IgD-negative memory B cell (primary cell): ENCODE measurements around the gene GNG7. TPM values are rescaled to one million over a fixed set of nuclear protein-coding genes. Genes with fewer than 3 reads are reported as not detected.
"Not testable (repeated sequence)": the region's sequence is repeated elsewhere in the genome, so short reads cannot be mapped to it uniquely, and the experiment has no call there.

Experiments
- H3K27ac Mint-ChIP-seq, 3 donors: one replicate each; pipeline ENCODE4 v1.8.0; 2020 to 2022; ENCODE audit warnings: mild to moderate bottlenecking in 3 of 3, mixed read lengths in 3 of 3, moderate library complexity in 1 of 3
- H3K27me3 Mint-ChIP-seq: one replicate; pipeline ENCODE4 v1.8.0; 2021; ENCODE audit warnings: mixed read lengths
- H3K36me3 Mint-ChIP-seq: one replicate; pipeline ENCODE4 v1.8.0; 2020; ENCODE audit warnings: mild to moderate bottlenecking, mixed read lengths
- H3K4me1 Mint-ChIP-seq, 3 donors: one replicate each; pipeline ENCODE4 v1.8.0; 2020 to 2022; ENCODE audit warnings: mixed read lengths in 3 of 3, mild to moderate bottlenecking in 1 of 3
- H3K4me3 Mint-ChIP-seq, 4 donors: one replicate each; pipeline ENCODE4 v1.8.0; 2020 to 2022; ENCODE audit warnings: mild to moderate bottlenecking in 4 of 4, mixed read lengths in 4 of 4, moderate library complexity in 3 of 4
- H3K9me3 Mint-ChIP-seq, 3 donors: one replicate each; pipeline ENCODE4 v1.8.0; 2020 to 2021; ENCODE audit warnings: mixed read lengths in 3 of 3, mild to moderate bottlenecking in 1 of 3
- polyA plus RNA-seq: library from polyadenylated mRNA; unstranded; fragments of 300-500 nt; fragmentation: Illumina TruSeq; gene quantifications from one replicate; pipeline ENCODE4 v1.2.3, GENCODE V29; 2021

GNG7 gene
- polyA plus RNA-seq, 1 donor from 2014 or later, result 74.6 TPM

GRCh38 chr19:2627855-2628254, 74.6 kb downstream of the GNG7 start:
- H3K4me1 Mint-ChIP-seq, result peaks cover 60 to 77% (median 65%) of the 10 kb centered on the region in 3 donors
- peaks cover 11% of the 10 kb centered on the region for H3K36me3 Mint-ChIP-seq
- H3K27me3 Mint-ChIP-seq, result peaks cover 1% of the 10 kb centered on the region
- H3K4me3 Mint-ChIP-seq, result peak overlapping the region; percentile 16 to 91 (median 90)
- peak overlapping the region; percentile 92 to 99 (median 96) for H3K27ac Mint-ChIP-seq
- peaks cover 0 to 9% (median 0%) of the 10 kb centered on the region in 3 donors for H3K9me3 Mint-ChIP-seq

GRCh38 chr19:2627319-2627829, 75.1 kb downstream of the GNG7 start:
- H3K27ac Mint-ChIP-seq, result peak overlapping the region; percentile 92 to 99 (median 96)
- H3K9me3 Mint-ChIP-seq, result peaks cover 0 to 9% (median 0%) of the 10 kb centered on the region in 3 donors
- peaks cover 11% of the 10 kb centered on the region for H3K36me3 Mint-ChIP-seq
- peaks cover 60 to 78% (median 68%) of the 10 kb centered on the region in 3 donors for H3K4me1 Mint-ChIP-seq
- H3K4me3 Mint-ChIP-seq, result peak overlapping the region; percentile 69 to 91 (median 90)
- H3K27me3 Mint-ChIP-seq, result peaks cover 1% of the 10 kb centered on the region

GRCh38 chr19:2625434-2625833, 77.1 kb downstream of the GNG7 start:
- Mint-ChIP-seq H3K27ac (peak overlapping the region; percentile 96 to 99 (median 97)), H3K36me3 (peaks cover 11% of the 10 kb centered on the region), H3K27me3 (peaks cover 1% of the 10 kb centered on the region), H3K4me3 (peak overlapping the region in 3 of 4 donors; percentile 84 to 91 (median 85)), H3K9me3 (peaks cover 0 to 3% (median 0%) of the 10 kb centered on the region in 3 donors), H3K4me1 (peaks cover 64 to 74% (median 69%) of the 10 kb centered on the region in 3 donors)

GRCh38 chr19:2624537-2625091, 77.9 kb downstream of the GNG7 start:
- Mint-ChIP-seq H3K4me1 (peaks cover 63 to 71% (median 68%) of the 10 kb centered on the region in 3 donors), H3K27ac (peak overlapping the region; percentile 96 to 99 (median 97)), H3K27me3 (peaks cover 1% of the 10 kb centered on the region), H3K4me3 (peak overlapping the region; percentile 57 to 91 (median 84)), H3K9me3 (peaks cover 0 to 2% (median 0%) of the 10 kb centered on the region in 3 donors), H3K36me3 (peaks cover 9% of the 10 kb centered on the region)

GRCh38 chr19:2623798-2624197, 78.7 kb downstream of the GNG7 start:
- Mint-ChIP-seq H3K9me3 (no peaks in the 10 kb centered on the region), H3K4me3 (peak overlapping the region; percentile 73 to 91 (median 84)), H3K27ac (peak overlapping the region; percentile 96 to 99 (median 97)), H3K4me1 (peaks cover 63 to 71% (median 68%) of the 10 kb centered on the region in 3 donors), H3K36me3 (peaks cover 8% of the 10 kb centered on the region), H3K27me3 (no peaks in the 10 kb centered on the region)

- H3K27ac Mint-ChIP-seq, result peak overlapping the region; percentile 96 to 99 (median 97)
- not testable (repeated sequence) for H3K9me3 Mint-ChIP-seq, H3K27me3 Mint-ChIP-seq, H3K36me3 Mint-ChIP-seq
- H3K4me3 Mint-ChIP-seq, result peak overlapping the region; percentile 79 to 93 (median 86)
- peaks cover 58 to 69% (median 61%) of the 10 kb centered on the region in 3 donors for H3K4me1 Mint-ChIP-seq
Observed at GRCh38 chr19:2622371-2622961, 80.0 kb downstream of the GNG7 start.

- Mint-ChIP-seq H3K27me3 (no peaks in the 10 kb centered on the region), H3K36me3 (peaks cover 3% of the 10 kb centered on the region), H3K4me1 (peaks cover 51 to 60% (median 54%) of the 10 kb centered on the region in 3 donors), H3K9me3 (no peaks in the 10 kb centered on the region), H3K4me3 (peak overlapping the region; percentile 54 to 93 (median 79)), H3K27ac (peak overlapping the region; percentile 93 to 97 (median 96))
Observed at GRCh38 chr19:2619076-2619475, 83.4 kb downstream of the GNG7 start.

- Mint-ChIP-seq H3K4me3 (peak overlapping the region; percentile 54 to 93 (median 79)), H3K27me3 (no peaks in the 10 kb centered on the region), H3K36me3 (peaks cover 3% of the 10 kb centered on the region), H3K9me3 (no peaks in the 10 kb centered on the region), H3K27ac (peak overlapping the region; percentile 87 to 97 (median 96)), H3K4me1 (peaks cover 51 to 60% (median 52%) of the 10 kb centered on the region in 3 donors)
Observed at GRCh38 chr19:2618611-2619010, 83.9 kb downstream of the GNG7 start.

GRCh38 chr19:2617393-2618165, 84.9 kb downstream of the GNG7 start:
- no peaks in the 10 kb centered on the region for H3K27me3 Mint-ChIP-seq
- H3K9me3 Mint-ChIP-seq, result no peaks in the 10 kb centered on the region
- H3K4me1 Mint-ChIP-seq, result peaks cover 55 to 60% (median 58%) of the 10 kb centered on the region in 3 donors
- H3K27ac Mint-ChIP-seq, result peak overlapping the region; percentile 53 to 96 (median 87)
- peak overlapping the region in 3 of 4 donors; percentile 72 to 88 (median 75) for H3K4me3 Mint-ChIP-seq
- peaks cover 3% of the 10 kb centered on the region for H3K36me3 Mint-ChIP-seq

- Mint-ChIP-seq H3K36me3 (peaks cover 3% of the 10 kb centered on the region), H3K9me3 (no peaks in the 10 kb centered on the region), H3K27me3 (no peaks in the 10 kb centered on the region), H3K4me1 (peaks cover 53 to 64% (median 59%) of the 10 kb centered on the region in 3 donors), H3K4me3 (peak overlapping the region in 3 of 4 donors; percentile 67 to 88 (median 72)), H3K27ac (peak overlapping the region; percentile 46 to 96 (median 87))
Observed at GRCh38 chr19:2616741-2617392, 85.6 kb downstream of the GNG7 start.

GRCh38 chr19:2615782-2616181, 86.7 kb downstream of the GNG7 start:
- Mint-ChIP-seq H3K9me3 (no peaks in the 10 kb centered on the region), H3K4me1 (peaks cover 50 to 61% (median 53%) of the 10 kb centered on the region in 3 donors), H3K4me3 (peak overlapping the region in 2 of 4 donors; percentile 49 to 77), H3K27ac (peak overlapping the region in 1 of 3 donors; percentile 58), H3K36me3 (peaks cover 3% of the 10 kb centered on the region), H3K27me3 (no peaks in the 10 kb centered on the region)

- no peaks in the 10 kb centered on the region for H3K9me3 Mint-ChIP-seq
- H3K4me1 Mint-ChIP-seq, result peaks cover 48 to 54% (median 50%) of the 10 kb centered on the region in 3 donors
- peak overlapping the region in 3 of 4 donors; percentile 77 to 82 (median 81) for H3K4me3 Mint-ChIP-seq
- H3K27me3 Mint-ChIP-seq, result no peaks in the 10 kb centered on the region
- peak overlapping the region; percentile 16 to 95 (median 16) for H3K27ac Mint-ChIP-seq
- peaks cover 2% of the 10 kb centered on the region for H3K36me3 Mint-ChIP-seq
Observed at GRCh38 chr19:2613507-2614295, 88.8 kb downstream of the GNG7 start.

GRCh38 chr19:2612619-2613249, 89.8 kb downstream of the GNG7 start:
- H3K4me1 Mint-ChIP-seq, result peaks cover 47 to 55% (median 52%) of the 10 kb centered on the region in 3 donors

More at GRCh38 chr19:2612619-2613249, 89.8 kb downstream of the GNG7 start:
- H3K4me3 Mint-ChIP-seq, result peak overlapping the region in 3 of 4 donors; percentile 39 to 81 (median 77)
- H3K27me3 Mint-ChIP-seq, result no peaks in the 10 kb centered on the region
- H3K36me3 Mint-ChIP-seq, result peaks cover 4% of the 10 kb centered on the region
- peak overlapping the region in 2 of 3 donors; percentile 78 to 95 for H3K27ac Mint-ChIP-seq
- H3K9me3 Mint-ChIP-seq, result no peaks in the 10 kb centered on the region
